ENCODE data around the gene TTI1. TPM values are rescaled to one million over a fixed set of nuclear protein-coding genes. Genes with fewer than 3 reads are reported as not detected.

TTI1 gene
- total and polyA plus RNA-seq, 2 of the 13 experiments (the other 11 are each of a cell fraction or from before 2014, with no cell fraction given) = 22.9 to 39.8 TPM

GRCh38 chr20:37991157-37991866 is 41.9 kb downstream of the TTI1 start:
- TF ChIP-seq ZNF574 (CRISPR knock-in tag; IDR thresholded peaks at IDR 0.05) = no peak
- 0 out of 2 replicates have a peak, but pooled peaks have one; percentile 25 for TF ChIP-seq ZNF782 (CRISPR knock-in tag; IDR thresholded peaks at IDR 0.05; ENCODE audit: borderline replicate concordance)
- Histone ChIP-seq H2AFZ (ENCODE audit: low read length) (no peak overlapping the region), H3K79me2 (ENCODE audit: insufficient read depth, low read length) (no peaks in the 10 kb centered on the region), H3K4me2 (ENCODE audit: low read depth, low read length) (no peak overlapping the region), H3K9ac (ENCODE audit: insufficient read depth, low read depth, low read length) (no peak overlapping the region), H4K20me1 (ENCODE audit: insufficient read depth, low read length) (0 out of 2 replicates have a peak, but pooled peaks cover 3% of the 10 kb centered on the region), H3K9me3 (ENCODE audit: low read length) (no peaks in the 10 kb centered on the region), H3K4me3 (replicated peaks in 1 of 3; ENCODE audit: insufficient read depth in 1 of 3, low read depth in 2 of 3, low read length in 3 of 3) (no peak overlapping the region), H3K4me1 (ENCODE audit: insufficient read depth, low read length) (peaks cover 42% of the 10 kb centered on the region), H3K27ac (ENCODE audit: extremely low read length, insufficient read depth, low read length) (no peak overlapping the region), H3K36me3 (replicated peaks in 1 of 2; ENCODE audit: control insufficient read depth in 1 of 2, insufficient read depth in 2 of 2, low read length in 2 of 2) (peaks cover 28 to 64% of the 10 kb centered on the region in 2 experiments), H3K27me3 (ENCODE audit: control insufficient read depth in 1 of 2, insufficient read depth in 2 of 2, low read length in 2 of 2) (no peaks in the 10 kb centered on the region)
- no TSS peak for BruUV-seq (replicated peaks)
- ATAC-seq (no peak), DNase-seq (ENCODE audit: low spot score) (no peak), FAIRE-seq (no peak)
- intact Hi-C loops (cut with micrococcal nuclease; ENCODE audit: unreplicated experiment) (no loop called here), in situ Hi-C loops (cut with HindIII; ENCODE audit: extremely low pct_ligation_motif_present, low pct_unique_long_range_greater_than_20kb) (loop anchor here (5.0 kb wide), 3 partner anchors 89 to 424 kb away; partner anchors contain the start of gene VSTM2L)
- 91% methylated on average over 4 of the region's 4 CpGs for WGBS (ENCODE audit: low lambda C conversion rate)
- ChIA-PET CTCF (ENCODE audit: low intra/inter-chr PET ratio, low total read pairs) (interaction anchor here (1.0 kb wide), 1 partner anchor 340 kb away, joined by 4 read pairs; no protein-coding TSS in a partner anchor), POLR2A (no interaction called here)

- Histone ChIP-seq H3K36me3 (replicated peaks in 1 of 2; ENCODE audit: control insufficient read depth in 1 of 2, insufficient read depth in 2 of 2, low read length in 2 of 2) (peaks cover 23 to 58% of the 10 kb centered on the region in 2 experiments), H2AFZ (ENCODE audit: low read length) (no peak overlapping the region), H3K4me1 (ENCODE audit: insufficient read depth, low read length) (peaks cover 48% of the 10 kb centered on the region), H4K20me1 (ENCODE audit: insufficient read depth, low read length) (0 out of 2 replicates have a peak, but pooled peaks cover 3% of the 10 kb centered on the region), H3K4me2 (ENCODE audit: low read depth, low read length) (no peak overlapping the region), H3K79me2 (ENCODE audit: insufficient read depth, low read length) (no peaks in the 10 kb centered on the region), H3K4me3 (replicated peaks in 1 of 3; ENCODE audit: insufficient read depth in 1 of 3, low read depth in 2 of 3, low read length in 3 of 3) (no peak overlapping the region), H3K27me3 (ENCODE audit: control insufficient read depth in 1 of 2, insufficient read depth in 2 of 2, low read length in 2 of 2) (no peaks in the 10 kb centered on the region), H3K27ac (ENCODE audit: extremely low read length, insufficient read depth, low read length) (no peak overlapping the region), H3K9me3 (ENCODE audit: low read length) (no peaks in the 10 kb centered on the region), H3K9ac (ENCODE audit: insufficient read depth, low read depth, low read length) (no peak overlapping the region)
- 68% methylated on average over 10 of the region's 10 CpGs for WGBS (ENCODE audit: low lambda C conversion rate)
- no peak for FAIRE-seq
- intact Hi-C loops (cut with micrococcal nuclease; ENCODE audit: unreplicated experiment) = no loop called here
- ChIA-PET CTCF (ENCODE audit: low intra/inter-chr PET ratio, low total read pairs) (interaction anchor here (1.0 kb wide), 1 partner anchor 339 kb away, joined by 4 read pairs; no protein-coding TSS in a partner anchor), POLR2A (no interaction called here)
- DNase-seq (ENCODE audit: low spot score) = peak; percentile 40
- no peak for ATAC-seq
- in situ Hi-C loops (cut with HindIII; ENCODE audit: extremely low pct_ligation_motif_present, low pct_unique_long_range_greater_than_20kb) = loop anchor here (5.0 kb wide), 3 partner anchors 88 to 423 kb away; partner anchors contain the start of gene VSTM2L
- BruUV-seq (replicated peaks) = no TSS peak
- TF ChIP-seq NRL (CRISPR knock-in tag; IDR thresholded peaks at IDR 0.05; ENCODE audit: borderline replicate concordance) (no peak), SOX13 (IDR thresholded peaks at IDR 0.05) (no peak), SOX13 (CRISPR knock-in tag; conservative IDR thresholded peaks at IDR 0.05 in 1 of 2, IDR thresholded peaks at IDR 0.05 in 1 of 2) (0 out of 4 replicates have a peak, but pooled peaks of 1 of the 2 experiments have one; percentile 24), ZNF3 (CRISPR knock-in tag; IDR thresholded peaks at IDR 0.05) (no peak), TEAD3 (CRISPR knock-in tag; optimal IDR thresholded peaks at IDR 0.05; ENCODE audit: borderline replicate concordance) (peak; percentile 37), BATF2 (CRISPR knock-in tag; IDR thresholded peaks at IDR 0.05) (0 out of 2 replicates have a peak, but pooled peaks have one; percentile 56), FOXA1 (IDR thresholded peaks at IDR 0.05) (no peak), FOXA1 (CRISPR knock-in tag; IDR thresholded peaks at IDR 0.05) (peak; percentile 41), ZNF44 (CRISPR knock-in tag; IDR thresholded peaks at IDR 0.05) (no peak)
Observed at GRCh38 chr20:37990571-37991151, 42.6 kb downstream of the TTI1 start.

Measured in HepG2 (cell line).